Choroid plexus epithelial cell (primary cell): ENCODE data around the gene ASTL.

ENCODE experiments used
- DNase-seq: peaks from one replicate; pipeline ENCODE4 v3.0.0-alpha.2; 2010; ENCODE audit warnings: low read depth
- H3K4me3 ChIP-seq: 2 replicates; pipeline ENCODE4 v1.5.1; 2011; ENCODE audit warnings: low read depth, mild to moderate bottlenecking, control low read depth, low read length, moderate library complexity
- CTCF ChIP-seq: conservative IDR thresholded peaks from 2 replicates; pipeline ENCODE4 v1.5.1; 2011; ENCODE audit warnings: low read depth, mild to moderate bottlenecking, control low read depth, inconsistent platforms, low read length, moderate library complexity

ASTL gene

DNA sequence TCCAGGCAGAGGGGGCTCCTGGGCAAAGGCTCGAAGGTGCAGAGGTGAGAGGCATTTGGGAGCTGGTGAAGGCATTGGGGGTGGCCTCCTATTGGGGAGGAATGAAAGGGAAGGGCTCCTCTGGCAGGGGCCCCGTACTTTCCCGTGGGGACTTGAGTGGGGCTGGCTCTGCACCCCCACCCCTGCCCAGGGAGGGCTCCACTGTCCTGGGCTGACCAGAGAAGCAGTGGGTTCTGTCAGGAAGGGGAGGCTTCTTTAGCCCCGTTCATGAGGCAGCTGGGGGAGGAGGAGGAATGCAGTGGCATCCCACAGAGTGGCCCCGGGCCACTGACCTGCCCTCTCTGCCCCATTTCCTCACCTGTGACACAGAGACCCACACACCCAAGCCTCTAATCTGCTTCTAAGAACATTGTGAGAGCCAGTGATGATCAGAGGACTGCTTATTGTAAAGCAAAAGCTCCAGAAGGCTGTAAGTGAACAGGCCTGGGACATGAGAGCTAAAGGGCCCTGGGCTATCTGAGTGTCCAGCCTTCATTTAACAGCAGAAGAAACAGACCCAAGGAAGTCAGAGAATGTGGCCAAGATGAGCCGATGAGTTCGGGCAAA, 65.0 kb downstream of the ASTL start:
- DNase-seq: no peak
- no peak overlapping the region for H3K4me3 ChIP-seq
- no peak for TF ChIP-seq CTCF
